Measurements from ENCODE around the gene CLTA.

DNA sequence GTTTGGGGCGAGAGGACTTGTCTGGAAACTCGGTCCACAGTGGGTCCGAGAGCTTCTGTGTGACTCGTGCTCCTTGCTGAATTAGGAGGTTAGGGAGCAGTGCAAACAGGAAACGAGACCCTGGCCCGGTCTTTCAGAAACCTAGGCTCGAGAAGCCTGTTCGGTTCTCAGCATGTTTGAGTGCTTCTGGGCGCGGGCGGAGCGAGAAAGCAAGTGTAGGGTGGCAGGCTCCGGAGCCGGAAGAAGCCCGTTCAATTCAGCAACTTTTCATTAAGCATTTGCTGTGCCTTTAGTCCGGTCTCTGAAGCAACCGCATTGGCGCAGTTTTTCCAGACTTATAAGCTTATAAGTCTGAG lies 547 bp downstream of the CLTA start:
- TF ChIP-seq, protein P1, sequence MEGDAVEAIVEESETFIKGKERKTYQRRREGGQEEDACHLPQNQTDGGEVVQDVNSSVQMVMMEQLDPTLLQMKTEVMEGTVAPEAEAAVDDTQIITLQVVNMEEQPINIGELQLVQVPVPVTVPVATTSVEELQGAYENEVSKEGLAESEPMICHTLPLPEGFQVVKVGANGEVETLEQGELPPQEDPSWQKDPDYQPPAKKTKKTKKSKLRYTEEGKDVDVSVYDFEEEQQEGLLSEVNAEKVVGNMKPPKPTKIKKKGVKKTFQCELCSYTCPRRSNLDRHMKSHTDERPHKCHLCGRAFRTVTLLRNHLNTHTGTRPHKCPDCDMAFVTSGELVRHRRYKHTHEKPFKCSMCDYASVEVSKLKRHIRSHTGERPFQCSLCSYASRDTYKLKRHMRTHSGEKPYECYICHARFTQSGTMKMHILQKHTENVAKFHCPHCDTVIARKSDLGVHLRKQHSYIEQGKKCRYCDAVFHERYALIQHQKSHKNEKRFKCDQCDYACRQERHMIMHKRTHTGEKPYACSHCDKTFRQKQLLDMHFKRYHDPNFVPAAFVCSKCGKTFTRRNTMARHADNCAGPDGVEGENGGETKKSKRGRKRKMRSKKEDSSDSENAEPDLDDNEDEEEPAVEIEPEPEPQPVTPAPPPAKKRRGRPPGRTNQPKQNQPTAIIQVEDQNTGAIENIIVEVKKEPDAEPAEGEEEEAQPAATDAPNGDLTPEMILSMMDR (IDR thresholded peaks at IDR 0.05), result no peak
- TF ChIP-seq POLR2A (IDR thresholded peaks at IDR 0.05) (no peak), EP300 (IDR thresholded peaks at IDR 0.05) (no peak)

Data from ovary (tissue), 3 donors.